Esophagus mucosa (tissue), 1 donor: ENCODE measurements around the gene OR4F16. TPM values are rescaled to one million over a fixed set of nuclear protein-coding genes. Genes with fewer than 3 reads are reported as not detected.
"Not testable (repeated sequence)": the region's sequence is repeated elsewhere in the genome, so short reads cannot be mapped to it uniquely, and the experiment has no call there.

Source experiments
- ATAC-seq: fragments of 200-7000 bp; cut with Tn5 transposase; one replicate; pipeline ENCODE4 v1.9.1; 2020
- total RNA-seq: library from RNA; stranded (reverse); gene quantifications from one replicate; pipeline ENCODE4 v1.2.4, GENCODE V29; 2023
- donor health status: DM: yes; HTN: yes; CAD: no.

Gene OR4F16
- not detected for total RNA-seq

- not testable (repeated sequence) for ATAC-seq
Measured at GRCh38 chr1:686554-686953, at the start of gene OR4F16. TSS of gene OR4F16 (minus strand) at chr1:686654. CDS start at chr1:686654, 0 bp downstream.

GRCh38 chr1:733649-734048 is 47.2 kb upstream of the OR4F16 start:
- ATAC-seq, result not testable (repeated sequence)

- ATAC-seq, result not testable (repeated sequence)
Measured at GRCh38 chr1:727040-727439, 40.6 kb upstream of the OR4F16 start.

Other genes starting within 250 kb of the OR4F16 start
- not detected for gene OR4F29, start 235.0 kb downstream of the OR4F16 start, total RNA-seq
- gene SAMD11, start 237.3 kb upstream of the OR4F16 start, total RNA-seq, result 0.52 TPM